ENCODE measurements around the gene FOXC1. TPM values are rescaled to one million over a fixed set of nuclear protein-coding genes. Genes with fewer than 3 reads are reported as not detected.

FOXC1 gene
- total RNA-seq, 1 experiment from 2014 or later: 16.5 TPM

DNA sequence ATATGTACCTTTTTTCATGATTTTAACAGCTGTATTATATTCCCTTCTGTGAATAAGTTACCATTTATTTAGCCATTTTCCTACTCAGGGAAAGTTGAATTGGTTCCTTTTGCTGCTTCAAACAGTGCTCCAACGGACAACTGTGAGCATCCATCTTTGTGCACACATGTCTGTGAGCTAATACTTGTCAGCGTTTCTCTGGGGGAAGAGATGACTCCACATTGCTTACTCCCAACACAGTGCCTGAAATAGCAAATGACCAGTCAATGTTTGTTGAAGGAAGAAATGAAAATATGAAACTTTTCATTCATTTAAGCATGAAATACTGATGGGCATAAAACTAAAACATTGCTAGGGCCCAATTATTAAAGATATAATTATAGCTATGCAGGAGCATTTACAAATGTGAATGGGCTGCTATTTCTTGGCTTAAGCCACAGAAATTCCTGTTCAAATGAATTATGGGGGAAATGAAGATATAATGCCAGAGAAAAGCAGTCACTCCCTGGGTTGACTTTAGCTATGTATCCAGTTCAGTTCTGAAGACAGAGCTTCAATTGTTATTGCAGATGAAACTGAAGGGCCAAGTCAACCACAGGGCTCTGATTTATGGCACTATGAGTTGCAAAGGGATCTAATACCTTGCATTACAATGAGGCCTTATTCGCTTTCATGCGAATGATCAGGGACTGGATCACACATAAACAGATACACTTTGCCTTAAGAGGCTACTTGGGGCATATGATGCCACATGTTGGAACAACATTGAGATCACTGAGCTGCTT lies 47.4 kb upstream of the FOXC1 start:
- no peak overlapping the region for H3K27ac Mint-ChIP-seq (ENCODE audit: unreplicated experiment)
- TF ChIP-seq, protein P1, sequence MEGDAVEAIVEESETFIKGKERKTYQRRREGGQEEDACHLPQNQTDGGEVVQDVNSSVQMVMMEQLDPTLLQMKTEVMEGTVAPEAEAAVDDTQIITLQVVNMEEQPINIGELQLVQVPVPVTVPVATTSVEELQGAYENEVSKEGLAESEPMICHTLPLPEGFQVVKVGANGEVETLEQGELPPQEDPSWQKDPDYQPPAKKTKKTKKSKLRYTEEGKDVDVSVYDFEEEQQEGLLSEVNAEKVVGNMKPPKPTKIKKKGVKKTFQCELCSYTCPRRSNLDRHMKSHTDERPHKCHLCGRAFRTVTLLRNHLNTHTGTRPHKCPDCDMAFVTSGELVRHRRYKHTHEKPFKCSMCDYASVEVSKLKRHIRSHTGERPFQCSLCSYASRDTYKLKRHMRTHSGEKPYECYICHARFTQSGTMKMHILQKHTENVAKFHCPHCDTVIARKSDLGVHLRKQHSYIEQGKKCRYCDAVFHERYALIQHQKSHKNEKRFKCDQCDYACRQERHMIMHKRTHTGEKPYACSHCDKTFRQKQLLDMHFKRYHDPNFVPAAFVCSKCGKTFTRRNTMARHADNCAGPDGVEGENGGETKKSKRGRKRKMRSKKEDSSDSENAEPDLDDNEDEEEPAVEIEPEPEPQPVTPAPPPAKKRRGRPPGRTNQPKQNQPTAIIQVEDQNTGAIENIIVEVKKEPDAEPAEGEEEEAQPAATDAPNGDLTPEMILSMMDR (IDR thresholded peaks at IDR 0.05; ENCODE audit: unreplicated experiment): no peak
- CTCF ChIA-PET: interaction anchor here (0.9 kb wide), 1 partner anchor 10 kb away, joined by 3 read pairs; no protein-coding TSS in a partner anchor
- no TSS peak for BruUV-seq (replicated peaks)
- H3K27me3 Mint-ChIP-seq (ENCODE audit: unreplicated experiment): peaks cover 41% of the 10 kb centered on the region
- peaks cover 6% of the 10 kb centered on the region for H3K9me3 Mint-ChIP-seq (ENCODE audit: low read depth, unreplicated experiment)
- no peak for DNase-seq
- H3K36me3 Mint-ChIP-seq (ENCODE audit: insufficient read depth, unreplicated experiment): no peaks in the 10 kb centered on the region
- intact Hi-C loops (cut with micrococcal nuclease; ENCODE audit: unreplicated experiment): no loop called here
- H3K4me3 Mint-ChIP-seq (ENCODE audit: low read depth, unreplicated experiment): no peak overlapping the region
- H3K4me1 Mint-ChIP-seq (ENCODE audit: low read depth, unreplicated experiment): no peaks in the 10 kb centered on the region

DNA sequence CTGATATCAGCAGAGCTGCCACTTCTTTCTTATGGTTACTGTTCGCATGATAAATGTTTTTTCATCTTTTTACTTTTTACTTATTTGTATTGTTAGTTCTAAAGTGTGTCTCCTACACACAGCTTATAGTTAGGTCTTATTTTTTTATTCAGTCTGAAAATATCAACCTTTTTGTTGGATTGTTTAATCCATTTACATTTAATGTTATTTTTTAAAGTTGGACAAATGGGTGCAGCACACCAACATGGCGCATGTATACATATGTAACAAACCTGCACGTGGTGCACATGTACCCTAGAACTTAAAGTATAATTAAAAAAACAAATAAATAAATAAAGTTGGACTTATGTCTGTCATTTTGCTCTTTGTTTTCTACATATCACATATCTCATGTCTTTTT lies 40.3 kb upstream of the FOXC1 start:
- DNase-seq: no peak
- peaks cover 32% of the 10 kb centered on the region for H3K27me3 Mint-ChIP-seq (ENCODE audit: unreplicated experiment)
- H3K9me3 Mint-ChIP-seq (ENCODE audit: low read depth, unreplicated experiment): peaks cover 9% of the 10 kb centered on the region
- H3K27ac Mint-ChIP-seq (ENCODE audit: unreplicated experiment): no peak overlapping the region
- CTCF ChIA-PET: no interaction called here
- H3K4me1 Mint-ChIP-seq (ENCODE audit: low read depth, unreplicated experiment): no peaks in the 10 kb centered on the region
- H3K4me3 Mint-ChIP-seq (ENCODE audit: low read depth, unreplicated experiment): no peak overlapping the region
- no peaks in the 10 kb centered on the region for H3K36me3 Mint-ChIP-seq (ENCODE audit: insufficient read depth, unreplicated experiment)
- no TSS peak for BruUV-seq (replicated peaks)
- TF ChIP-seq, protein P1 (IDR thresholded peaks at IDR 0.05; ENCODE audit: unreplicated experiment): no peak
- intact Hi-C loops (cut with micrococcal nuclease; ENCODE audit: unreplicated experiment): no loop called here

DNA sequence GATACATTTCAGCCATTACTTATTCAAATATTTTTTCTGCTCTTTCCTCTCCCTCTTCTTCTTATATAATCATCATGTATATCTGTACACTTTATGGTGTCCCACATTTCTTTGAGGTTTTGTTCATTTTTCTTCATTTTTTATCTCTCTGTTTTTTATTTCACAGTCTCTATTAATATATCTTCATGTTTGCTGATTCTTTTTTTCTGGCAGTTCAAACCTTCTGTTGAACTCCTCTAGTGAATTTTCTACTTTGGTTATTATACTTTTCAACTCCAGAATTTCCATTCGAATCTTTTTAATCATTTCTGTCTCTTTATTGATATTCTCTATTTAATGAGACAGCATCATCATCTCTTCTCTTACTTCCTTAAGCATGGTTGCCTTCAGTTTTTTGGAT lies 38.9 kb upstream of the FOXC1 start:
- DNase-seq: no peak
- no peak overlapping the region for H3K27ac Mint-ChIP-seq (ENCODE audit: unreplicated experiment)
- no peak overlapping the region for H3K4me3 Mint-ChIP-seq (ENCODE audit: low read depth, unreplicated experiment)
- TF ChIP-seq, protein P1 (IDR thresholded peaks at IDR 0.05; ENCODE audit: unreplicated experiment): no peak
- BruUV-seq (replicated peaks): no TSS peak
- peaks cover 21% of the 10 kb centered on the region for H3K27me3 Mint-ChIP-seq (ENCODE audit: unreplicated experiment)
- peaks cover 3% of the 10 kb centered on the region for H3K9me3 Mint-ChIP-seq (ENCODE audit: low read depth, unreplicated experiment)
- CTCF ChIA-PET: no interaction called here
- H3K36me3 Mint-ChIP-seq (ENCODE audit: insufficient read depth, unreplicated experiment): no peaks in the 10 kb centered on the region
- no peaks in the 10 kb centered on the region for H3K4me1 Mint-ChIP-seq (ENCODE audit: low read depth, unreplicated experiment)
- intact Hi-C loops (cut with micrococcal nuclease; ENCODE audit: unreplicated experiment): no loop called here

DNA sequence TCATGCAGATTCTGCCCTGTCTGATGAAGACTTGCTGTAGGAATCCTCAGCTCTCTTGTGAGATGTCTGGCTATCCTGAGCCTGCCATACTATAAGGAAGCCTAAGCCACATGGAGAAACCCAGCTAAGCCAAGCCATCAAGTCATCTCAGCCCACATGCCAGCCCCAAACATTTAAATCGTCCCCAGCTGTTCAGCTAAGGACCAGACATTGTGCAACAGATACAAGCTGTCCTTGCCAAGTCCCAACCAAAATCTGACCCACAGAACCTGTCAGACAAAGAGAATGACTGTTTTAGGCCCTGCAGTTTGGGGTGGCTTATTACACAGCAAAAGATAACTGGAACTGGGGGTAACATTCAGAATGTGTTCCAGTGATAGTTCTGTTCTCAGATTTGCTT lies 36.8 kb upstream of the FOXC1 start:
- intact Hi-C loops (cut with micrococcal nuclease; ENCODE audit: unreplicated experiment): no loop called here
- no peak for DNase-seq
- Mint-ChIP-seq H3K4me3 (ENCODE audit: low read depth, unreplicated experiment) (no peak overlapping the region), H3K36me3 (ENCODE audit: insufficient read depth, unreplicated experiment) (no peaks in the 10 kb centered on the region), H3K27me3 (ENCODE audit: unreplicated experiment) (peaks cover 27% of the 10 kb centered on the region), H3K4me1 (ENCODE audit: low read depth, unreplicated experiment) (no peaks in the 10 kb centered on the region), H3K27ac (ENCODE audit: unreplicated experiment) (no peak overlapping the region), H3K9me3 (ENCODE audit: low read depth, unreplicated experiment) (peaks cover 3% of the 10 kb centered on the region)
- TF ChIP-seq, protein P1 (IDR thresholded peaks at IDR 0.05; ENCODE audit: unreplicated experiment): no peak
- CTCF ChIA-PET: interaction anchor here (1.2 kb wide), 1 partner anchor 10 kb away, joined by 3 read pairs; no protein-coding TSS in a partner anchor
- BruUV-seq (replicated peaks): no TSS peak
